AG09309 (cell line): Measurements from ENCODE around the gene TTLL11.
"Not testable (repeated sequence)": the region's sequence is repeated elsewhere in the genome, so short reads cannot be mapped to it uniquely, and the experiment has no call there.

ENCODE experiments used
- DNase-seq: peaks from one replicate; pipeline ENCODE4 v3.0.0-alpha.2; 2010; ENCODE audit warnings: low read depth
- H3K4me3 ChIP-seq: 2 replicates; pipeline ENCODE4 v1.5.1; 2011; ENCODE audit warnings: mild to moderate bottlenecking, low read depth, low read length, moderate library complexity; ENCODE audit not compliant: control insufficient read depth
- CTCF ChIP-seq: IDR thresholded peaks from 2 replicates; pipeline ENCODE4 v1.5.1; 2011; ENCODE audit warnings: mild to moderate bottlenecking, low read depth, low read length, inconsistent platforms; ENCODE audit not compliant: insufficient read depth, control insufficient read depth; ENCODE audit errors: missing control alignments

The TTLL11 gene

GRCh38 chr9:121895818-121896544 is 197.1 kb downstream of the TTLL11 start:
- no peak for TF ChIP-seq CTCF
- H3K4me3 ChIP-seq: no peak overlapping the region
- no peak for DNase-seq

- no peak overlapping the region for H3K4me3 ChIP-seq
- no peak for TF ChIP-seq CTCF
- DNase-seq: no peak
These were observed 197.8 kb downstream of the TTLL11 start for GRCh38 chr9:121895358-121895757.

GRCh38 chr9:121894380-121894779 is 198.7 kb downstream of the TTLL11 start:
- not testable (repeated sequence) for H3K4me3 ChIP-seq, DNase-seq

- H3K4me3 ChIP-seq: no peak overlapping the region
- TF ChIP-seq CTCF: no peak
- DNase-seq: no peak
These were observed 199.3 kb downstream of the TTLL11 start for GRCh38 chr9:121893786-121894185.

GRCh38 chr9:121892706-121893105 is 200.4 kb downstream of the TTLL11 start:
- TF ChIP-seq CTCF: no peak
- H3K4me3 ChIP-seq: no peak overlapping the region
- no peak for DNase-seq

GRCh38 chr9:121890746-121891145 is 202.4 kb downstream of the TTLL11 start:
- no peak for DNase-seq

More at GRCh38 chr9:121890746-121891145, 202.4 kb downstream of the TTLL11 start:
- TF ChIP-seq CTCF: no peak
- no peak overlapping the region for H3K4me3 ChIP-seq
